ENCODE measurements around the gene ALG12.

The ALG12 gene

GRCh38 chr22:49965091-49966040, 47.1 kb upstream of the ALG12 start:
- Histone ChIP-seq H3K9ac (no peak overlapping the region), H3K27ac (no peak overlapping the region), H4K20me1 (ENCODE audit: insufficient read depth) (no peaks in the 10 kb centered on the region), H2AFZ (ENCODE audit: low read depth) (no peak overlapping the region), H3K36me3 (ENCODE audit: insufficient read depth) (no peaks in the 10 kb centered on the region), H3K79me2 (ENCODE audit: insufficient read depth, low read depth) (peaks cover 24% of the 10 kb centered on the region), H3K4me2 (no peak overlapping the region), H3K4me3 (IDR thresholded peaks at IDR 0.05; ENCODE audit: insufficient read depth, low read depth, low read length) (no peak overlapping the region), H3K27me3 (ENCODE audit: insufficient read depth, low read depth) (no peaks in the 10 kb centered on the region), H3K4me1 (ENCODE audit: low read depth, poor library complexity, severe bottlenecking) (peaks cover 14% of the 10 kb centered on the region)
- TF ChIP-seq CTCF (conservative IDR thresholded peaks at IDR 0.05; ENCODE audit: low read depth, low read length), result no peak

GRCh38 chr22:49964136-49965090, 46.2 kb upstream of the ALG12 start:
- Histone ChIP-seq H2AFZ (ENCODE audit: low read depth) (no peak overlapping the region), H3K27ac (no peak overlapping the region), H3K27me3 (ENCODE audit: insufficient read depth, low read depth) (no peaks in the 10 kb centered on the region), H3K4me1 (ENCODE audit: low read depth, poor library complexity, severe bottlenecking) (peaks cover 9% of the 10 kb centered on the region), H3K36me3 (ENCODE audit: insufficient read depth) (no peaks in the 10 kb centered on the region), H3K9ac (no peak overlapping the region), H3K4me3 (IDR thresholded peaks at IDR 0.05; ENCODE audit: insufficient read depth, low read depth, low read length) (no peak overlapping the region), H4K20me1 (ENCODE audit: insufficient read depth) (no peaks in the 10 kb centered on the region), H3K79me2 (ENCODE audit: insufficient read depth, low read depth) (peaks cover 24% of the 10 kb centered on the region), H3K4me2 (no peak overlapping the region)
- TF ChIP-seq CTCF (conservative IDR thresholded peaks at IDR 0.05; ENCODE audit: low read depth, low read length), result no peak

- Histone ChIP-seq H3K9ac (no peak overlapping the region), H2AFZ (ENCODE audit: low read depth) (no peak overlapping the region), H3K36me3 (ENCODE audit: insufficient read depth) (no peaks in the 10 kb centered on the region), H4K20me1 (ENCODE audit: insufficient read depth) (no peaks in the 10 kb centered on the region), H3K4me3 (IDR thresholded peaks at IDR 0.05; ENCODE audit: insufficient read depth, low read depth, low read length) (no peak overlapping the region), H3K4me1 (ENCODE audit: low read depth, poor library complexity, severe bottlenecking) (peaks cover 9% of the 10 kb centered on the region), H3K4me2 (no peak overlapping the region), H3K79me2 (ENCODE audit: insufficient read depth, low read depth) (peaks cover 24% of the 10 kb centered on the region), H3K27ac (no peak overlapping the region; the same call in 1 of the 2 replicates), H3K27me3 (ENCODE audit: insufficient read depth, low read depth) (no peaks in the 10 kb centered on the region)
- TF ChIP-seq CTCF (conservative IDR thresholded peaks at IDR 0.05; ENCODE audit: low read depth, low read length), result no peak
These were observed 45.4 kb upstream of the ALG12 start for GRCh38 chr22:49963647-49964026.

GRCh38 chr22:49962751-49963646, 44.8 kb upstream of the ALG12 start:
- Histone ChIP-seq H4K20me1 (ENCODE audit: insufficient read depth) (no peaks in the 10 kb centered on the region), H2AFZ (ENCODE audit: low read depth) (no peak overlapping the region), H3K79me2 (ENCODE audit: insufficient read depth, low read depth) (peaks cover 24% of the 10 kb centered on the region), H3K27ac (peak overlapping the region; percentile 38; the same call in 1 of the 2 replicates), H3K4me3 (IDR thresholded peaks at IDR 0.05; ENCODE audit: insufficient read depth, low read depth, low read length) (no peak overlapping the region), H3K4me2 (peak overlapping the region; percentile 45; the same call in 1 of the 2 replicates), H3K36me3 (ENCODE audit: insufficient read depth) (no peaks in the 10 kb centered on the region), H3K4me1 (ENCODE audit: low read depth, poor library complexity, severe bottlenecking) (peaks cover 9% of the 10 kb centered on the region), H3K9ac (peak overlapping the region; percentile 22; the same call in 1 of the 2 replicates), H3K27me3 (ENCODE audit: insufficient read depth, low read depth) (no peaks in the 10 kb centered on the region)
- TF ChIP-seq CTCF (conservative IDR thresholded peaks at IDR 0.05; ENCODE audit: low read depth, low read length), result no peak
